H9 (cell line): ENCODE results near the gene BPGM. TPM values are rescaled to one million over a fixed set of nuclear protein-coding genes. Genes with fewer than 3 reads are reported as not detected.

Experiments
- DNase-seq: peaks from one replicate; pipeline ENCODE4 v3.0.0-alpha.2; 2017
- H2AFZ ChIP-seq: one replicate; pipeline ENCODE4 v1.6.1; 2013; ENCODE audit warnings: mild to moderate bottlenecking, low read length, control low read depth, moderate library complexity
- H2AK5ac ChIP-seq: 2 replicates; pipeline ENCODE4 v1.6.1; 2013; ENCODE audit warnings: low read length, control low read depth, mixed read lengths; ENCODE audit not compliant: insufficient read length
- H2BK120ac ChIP-seq: one replicate; pipeline ENCODE4 v1.6.1; 2013; ENCODE audit warnings: low read depth, mild to moderate bottlenecking, low read length, control low read depth, inconsistent platforms; ENCODE audit not compliant: poor library complexity, severe bottlenecking
- H2BK12ac ChIP-seq: 2 replicates; pipeline ENCODE4 v1.6.1; 2013; ENCODE audit warnings: low read length, control low read depth, mixed read lengths, low read depth; ENCODE audit not compliant: insufficient read length
- H2BK15ac ChIP-seq: 2 replicates; pipeline ENCODE4 v1.6.1; 2013; ENCODE audit warnings: low read depth, low read length, control low read depth
- H2BK20ac ChIP-seq: one replicate; pipeline ENCODE4 v1.6.1; 2013; ENCODE audit warnings: low read depth, mild to moderate bottlenecking, low read length, control low read depth, inconsistent platforms; ENCODE audit not compliant: poor library complexity, severe bottlenecking
- H2BK5ac ChIP-seq: 2 replicates; pipeline ENCODE4 v1.6.1; 2013; ENCODE audit warnings: low read length, control low read depth, mixed read lengths; ENCODE audit not compliant: insufficient read length
- H3K14ac ChIP-seq: 2 replicates; pipeline ENCODE4 v1.6.1; 2013; ENCODE audit warnings: low read length, control low read depth; ENCODE audit not compliant: insufficient read depth
- H3K18ac ChIP-seq: 2 replicates; pipeline ENCODE4 v1.6.1; 2013; ENCODE audit warnings: low read depth, mild to moderate bottlenecking, mixed read lengths, low read length, control low read depth; ENCODE audit not compliant: insufficient read length
- H3K23ac ChIP-seq: 2 replicates; pipeline ENCODE4 v1.6.1; 2013; ENCODE audit warnings: low read length, control low read depth, mixed read lengths, low read depth; ENCODE audit not compliant: insufficient read length
- H3K23me2 ChIP-seq: 2 replicates; pipeline ENCODE4 v1.6.1; 2013; ENCODE audit warnings: low read depth, mild to moderate bottlenecking, mixed read lengths, low read length, control low read depth; ENCODE audit not compliant: insufficient read length, poor library complexity, severe bottlenecking
- H3K27ac ChIP-seq: 2 replicates; pipeline ENCODE4 v1.5.1; 2013; ENCODE audit warnings: low read length, control low read depth, mixed read lengths, low read depth; ENCODE audit not compliant: insufficient read length
- H3K27me3 ChIP-seq: 2 replicates; pipeline ENCODE4 v1.6.1; 2013; ENCODE audit warnings: low read length, control low read depth, inconsistent platforms; ENCODE audit not compliant: insufficient read depth
- H3K4ac ChIP-seq: 2 replicates; pipeline ENCODE4 v1.6.1; 2013; ENCODE audit warnings: low read depth, mild to moderate bottlenecking, control low read depth, inconsistent platforms, low read length, moderate library complexity
- H3K4me1 ChIP-seq: 2 replicates; pipeline ENCODE4 v1.6.1; 2013; ENCODE audit warnings: low read length, control low read depth, inconsistent platforms; ENCODE audit not compliant: insufficient read depth
- H3K4me2 ChIP-seq: 2 replicates; pipeline ENCODE4 v1.6.1; 2013; ENCODE audit warnings: low read length, control low read depth, mixed read lengths; ENCODE audit not compliant: insufficient read length, insufficient read depth
- H3K56ac ChIP-seq: 2 replicates; pipeline ENCODE4 v1.6.1; 2013; ENCODE audit warnings: low read depth, mild to moderate bottlenecking, mixed read lengths, low read length, control low read depth; ENCODE audit not compliant: insufficient read length
- H3K79me1 ChIP-seq: 2 replicates; pipeline ENCODE4 v1.6.1; 2013; ENCODE audit warnings: low read depth, mild to moderate bottlenecking, moderate library complexity, low read length, control low read depth, inconsistent platforms; ENCODE audit not compliant: insufficient read depth, poor library complexity, severe bottlenecking
- H3K79me2 ChIP-seq: 2 replicates; pipeline ENCODE4 v1.6.1; 2013; ENCODE audit warnings: low read length, control low read depth, inconsistent platforms; ENCODE audit not compliant: insufficient read depth
- H3K9ac ChIP-seq: 2 replicates; pipeline ENCODE4 v1.6.1; 2013; ENCODE audit warnings: low read length, control low read depth, mixed read lengths; ENCODE audit not compliant: insufficient read length; ENCODE audit errors: extremely low read depth
- H3K9me3 ChIP-seq: one replicate; pipeline ENCODE4 v1.6.1; 2013; ENCODE audit warnings: low read depth, low read length, inconsistent platforms; ENCODE audit not compliant: control insufficient read depth
- H3T11ph ChIP-seq: one replicate; pipeline ENCODE4 v1.6.1; 2013; ENCODE audit warnings: mild to moderate bottlenecking, low read length, control low read depth, inconsistent platforms
- H4K20me1 ChIP-seq: one replicate; pipeline ENCODE4 v1.6.1; 2013; ENCODE audit not compliant: control insufficient read depth, insufficient read length, insufficient read depth
- H4K5ac ChIP-seq: 2 replicates; pipeline ENCODE4 v1.6.1; 2013; ENCODE audit warnings: low read depth, mild to moderate bottlenecking, mixed read lengths, low read length, control low read depth; ENCODE audit not compliant: insufficient read length
- H4K8ac ChIP-seq: replicated peaks from 2 replicates; pipeline ENCODE4 v1.6.1; 2013; ENCODE audit warnings: low read length, control low read depth, mixed read lengths, low read depth; ENCODE audit not compliant: insufficient read length
- H4K91ac ChIP-seq: 2 replicates; pipeline ENCODE4 v1.6.1; 2013; ENCODE audit warnings: low read depth, mild to moderate bottlenecking, moderate library complexity, mixed read lengths, low read length, control low read depth; ENCODE audit not compliant: insufficient read length
- H3K27ac Mint-ChIP-seq, 3 experiments: 2 replicates in 2 of 3; 3 replicates in 1 of 3; pipeline ENCODE4 v1.8.0; 2020 to 2021; ENCODE audit warnings: mixed read lengths in 3 of 3, mild to moderate bottlenecking in 1 of 3, moderate library complexity in 1 of 3
- H3K27me3 Mint-ChIP-seq: 2 replicates; pipeline ENCODE4 v1.8.0; 2021; ENCODE audit warnings: low read depth, mild to moderate bottlenecking, moderate library complexity, mixed read lengths
- H3K36me3 Mint-ChIP-seq, 3 experiments: 2 replicates in 2 of 3; 3 replicates in 1 of 3; pipeline ENCODE4 v1.8.0; 2020 to 2021; ENCODE audit warnings: low read depth in 3 of 3, mixed read lengths in 3 of 3; ENCODE audit not compliant: insufficient read depth in 1 of 3
- H3K4me1 Mint-ChIP-seq, 2 experiments: 2 replicates each; pipeline ENCODE4 v1.8.0; 2020; ENCODE audit warnings: mixed read lengths in 2 of 2
- H3K4me3 Mint-ChIP-seq, 2 experiments: 2 replicates in 1 of 2; 3 replicates in 1 of 2; pipeline ENCODE4 v1.8.0; 2020 to 2021; ENCODE audit warnings: mild to moderate bottlenecking in 2 of 2, mixed read lengths in 2 of 2, moderate library complexity in 1 of 2
- H3K9me3 Mint-ChIP-seq, 2 experiments: 2 replicates in 1 of 2; 3 replicates in 1 of 2; pipeline ENCODE4 v1.8.0; 2020; ENCODE audit warnings: mild to moderate bottlenecking in 2 of 2, mixed read lengths in 2 of 2, moderate library complexity in 1 of 2
- CTCF ChIP-seq: fragments of 200-600 bp; sonication (generic); conservative IDR thresholded peaks from 3 replicates; pipeline ENCODE4 v1.8.0; 2021; ENCODE audit warnings: antibody characterized with exemption, mild to moderate bottlenecking
- WGBS: extraction: QIAGEN DNeasy Blood & Tissue Kit; methylation state at CpG from one replicate; pipeline ENCODE4 v1.1.7; 2013; ENCODE audit warnings: missing lambda C conversion rate, low lambda C conversion rate, mixed read lengths; ENCODE audit not compliant: insufficient read length; ENCODE audit errors: extremely low coverage; 5-methylcytosine and 5-hydroxymethylcytosine counted together
- total RNA-seq: library from RNA; stranded (reverse); gene quantifications from 2 replicates; pipeline ENCODE4 v1.2.1, GENCODE V29; 2021

The BPGM gene
- total RNA-seq, 1 experiment from 2014 or later = 14.4 TPM

DNA sequence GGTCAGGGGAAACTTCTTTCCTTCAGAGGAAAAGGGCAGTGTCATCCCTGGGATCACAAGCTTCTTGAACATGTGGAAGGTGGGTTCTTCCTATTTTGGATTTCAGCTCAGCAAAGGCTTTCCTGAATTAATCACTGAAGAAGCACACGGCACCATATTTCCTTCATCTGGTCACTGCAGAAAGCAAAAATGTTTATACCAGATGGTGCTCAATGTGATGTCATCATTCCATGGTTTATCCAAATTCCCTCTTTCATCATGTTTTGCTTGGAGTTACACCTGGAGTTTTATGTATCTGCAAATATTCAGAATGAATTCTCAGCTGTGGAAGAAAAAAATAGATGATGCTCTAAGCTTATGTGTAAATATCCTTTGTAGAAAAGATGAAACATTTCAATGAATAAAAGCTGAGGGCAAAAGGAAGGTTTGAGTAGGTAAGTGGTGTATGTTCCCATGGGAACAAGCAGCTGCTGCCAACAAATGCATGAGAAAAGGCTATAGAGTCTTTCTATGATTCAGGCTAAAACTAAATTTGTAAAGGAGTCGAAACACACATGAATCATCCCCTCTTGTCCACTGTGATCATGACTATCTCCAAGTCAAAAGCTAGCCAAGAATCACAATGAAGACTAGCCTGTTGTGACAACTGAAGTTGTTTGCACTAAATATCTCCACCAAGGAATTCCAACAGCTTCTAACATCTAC lies 26.9 kb upstream of the BPGM start:
- Histone ChIP-seq H3K9me3 (no peaks in the 10 kb centered on the region), H4K91ac (no peak overlapping the region), H3K56ac (no peak overlapping the region), H4K20me1 (no peaks in the 10 kb centered on the region), H4K8ac (no peak overlapping the region), H3K27me3 (no peaks in the 10 kb centered on the region), H2BK5ac (no peak overlapping the region), H2AK5ac (no peak overlapping the region), H3K18ac (no peak overlapping the region), H2AFZ (no peak overlapping the region), H2BK12ac (no peak overlapping the region), H3K4me1 (no peaks in the 10 kb centered on the region), H2BK20ac (no peak overlapping the region), H3K4ac (no peak overlapping the region), H3K79me1 (no peaks in the 10 kb centered on the region), H4K5ac (no peak overlapping the region), H3K27ac (no peak overlapping the region), H2BK15ac (no peak overlapping the region), H3K79me2 (no peaks in the 10 kb centered on the region), H3T11ph (no peak overlapping the region), H3K4me2 (no peak overlapping the region), H3K23ac (no peak overlapping the region), H3K23me2 (no peaks in the 10 kb centered on the region), H3K14ac (no peak overlapping the region), H2BK120ac (no peak overlapping the region), H3K9ac (no peak overlapping the region)
- TF ChIP-seq CTCF = no peak
- no peaks in the 10 kb centered on the region for H3K9me3 Mint-ChIP-seq
- DNase-seq = no peak
- peaks cover 19% of the 10 kb centered on the region for H3K27me3 Mint-ChIP-seq
- no peaks in the 10 kb centered on the region for H3K36me3 Mint-ChIP-seq
- no CpG with 5 or more reads among the region's 2 CpGs for WGBS
- no peak overlapping the region for H3K4me3 Mint-ChIP-seq
- 0 out of 4 replicates have a peak, but pooled peaks cover 0 to 2% of the 10 kb centered on the region in 2 experiments for H3K4me1 Mint-ChIP-seq
- H3K27ac Mint-ChIP-seq = no peak overlapping the region
